GM11168 (cell line): Measurements from ENCODE around the gene TXNDC2.

ENCODE experiments used
- in situ Hi-C: fragments of 300-500 bp; cut with MboI; formaldehyde crosslinking; loops from one replicate; pipeline ENCODE4 v1.12.0; 2022; ENCODE audit warnings: low sequenced_read_pairs; ENCODE audit not compliant: unreplicated experiment

Gene TXNDC2

DNA sequence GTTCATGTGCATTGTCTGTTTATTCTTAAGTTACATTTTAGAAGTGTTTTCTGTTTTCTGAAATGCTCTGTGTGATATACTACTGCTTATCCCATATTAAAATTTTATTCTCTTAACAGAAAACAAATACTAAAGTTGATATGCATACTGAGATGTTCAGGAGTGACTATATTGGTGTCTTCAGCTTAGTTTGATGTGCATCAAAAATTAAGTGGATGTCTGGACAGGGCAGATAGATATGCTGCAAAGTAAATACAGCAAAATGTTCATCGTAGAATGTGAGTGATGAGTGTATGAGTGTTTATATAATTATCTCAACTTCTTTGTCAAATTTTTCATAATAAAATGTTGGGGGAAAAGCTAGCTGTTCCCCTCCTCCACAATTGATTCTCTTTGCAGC is 41.2 kb downstream of the TXNDC2 start:
- in situ Hi-C loops, result no loop called here

DNA sequence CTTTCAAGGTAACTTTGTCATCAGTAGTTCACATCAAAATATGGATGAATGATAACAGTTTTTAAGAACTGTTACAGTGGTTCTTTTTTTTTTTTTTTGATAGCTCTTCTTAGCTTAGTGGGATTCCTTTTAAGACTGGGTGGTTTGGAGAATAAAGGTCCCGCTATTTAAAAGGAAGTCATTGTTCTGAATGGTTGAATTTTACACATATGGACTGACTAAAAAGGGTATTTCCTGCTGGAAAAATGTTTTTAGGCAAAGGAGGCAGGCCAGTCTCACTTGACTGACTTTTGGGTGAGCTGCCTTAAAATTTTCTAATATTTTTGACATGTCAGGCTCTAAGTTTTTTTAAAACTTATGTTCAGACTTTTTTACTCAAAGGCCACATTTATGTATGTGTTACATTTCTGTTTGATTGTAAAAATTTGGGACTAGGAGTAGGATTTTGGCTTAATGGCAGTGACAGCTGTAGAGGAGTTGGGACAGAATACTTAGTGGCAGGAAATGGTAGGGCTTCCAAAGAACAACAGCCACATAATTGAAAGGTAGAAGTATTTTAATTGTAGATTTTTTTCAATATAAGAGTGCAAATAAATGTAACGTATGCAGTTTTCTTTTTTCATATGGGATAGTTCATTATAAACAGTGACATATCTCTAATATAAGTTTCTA is 41.8 kb downstream of the TXNDC2 start:
- in situ Hi-C loops, result no loop called here

DNA sequence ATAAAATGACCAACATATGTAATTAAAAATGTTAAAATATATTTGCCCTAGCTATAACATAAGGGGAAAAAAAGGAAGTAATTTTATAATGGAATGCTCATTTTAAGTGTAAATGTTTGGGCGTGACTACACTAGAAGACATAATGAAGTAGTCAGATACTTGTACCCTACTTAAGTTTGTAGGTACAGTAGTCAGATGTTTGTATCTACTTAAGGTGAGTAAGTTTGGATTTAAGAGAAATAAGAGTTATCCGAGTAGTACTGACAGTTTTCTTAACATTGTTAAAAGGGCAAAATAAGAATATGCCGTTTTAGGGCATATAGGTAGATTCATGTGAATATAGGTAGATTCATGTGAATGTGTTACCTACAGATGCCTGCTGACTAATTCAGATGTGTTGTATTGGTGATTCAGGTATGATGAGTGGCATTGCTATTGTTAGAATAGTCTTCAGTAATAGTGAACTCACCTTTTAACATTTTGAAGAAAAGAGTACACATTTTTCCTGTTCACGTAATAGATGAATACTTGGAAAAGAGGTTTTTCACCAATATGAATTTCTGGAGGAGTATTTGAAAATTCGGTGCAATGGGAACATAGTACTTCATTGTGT is 43.0 kb downstream of the TXNDC2 start:
- in situ Hi-C loops, result no loop called here

DNA sequence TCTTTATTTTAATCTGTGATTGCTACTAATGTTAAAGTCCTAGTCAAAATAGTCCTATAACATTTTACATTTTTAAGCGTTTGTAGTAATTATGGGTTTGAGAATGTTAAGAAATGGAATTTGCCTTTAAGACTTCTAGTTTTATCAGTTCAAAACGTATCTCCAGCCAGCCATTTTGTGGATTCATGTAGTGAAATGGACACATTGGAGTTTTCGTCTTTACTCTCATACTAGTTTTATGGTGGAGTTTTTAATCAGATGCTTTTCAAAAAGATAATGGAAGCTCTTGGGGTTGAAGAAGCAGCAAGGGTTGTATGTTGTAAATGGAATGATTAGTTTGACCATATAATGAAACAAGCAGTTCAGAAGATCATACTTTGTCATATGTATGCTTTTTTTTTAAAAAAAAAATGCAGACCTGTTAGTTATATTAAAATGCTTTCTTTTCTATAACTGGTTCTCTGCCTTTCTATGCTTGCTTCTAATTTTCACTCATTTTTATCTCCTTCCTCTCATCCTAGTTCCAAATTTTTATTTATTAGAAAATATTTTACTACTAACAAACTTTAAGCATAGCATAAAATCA is 44.6 kb downstream of the TXNDC2 start:
- in situ Hi-C loops, result no loop called here

DNA sequence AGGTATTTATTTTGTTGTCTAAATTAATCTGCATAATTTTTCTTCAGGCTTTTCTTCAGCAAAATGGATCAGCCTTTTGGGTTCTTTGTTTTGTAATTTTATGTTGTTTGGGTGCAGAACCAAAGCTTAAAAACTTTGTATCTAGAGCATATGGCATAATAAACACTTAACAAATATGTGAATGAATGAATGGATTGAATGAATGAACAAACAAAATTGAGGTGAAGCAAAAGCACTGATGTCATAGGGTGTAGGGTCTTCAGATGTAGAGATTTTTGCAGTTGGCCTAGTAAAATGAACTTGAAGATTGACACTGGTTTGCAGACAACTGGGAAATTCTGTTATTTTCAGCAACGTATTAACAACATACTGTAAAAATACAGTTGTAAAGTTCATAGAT is 45.4 kb downstream of the TXNDC2 start:
- in situ Hi-C loops, result no loop called here

DNA sequence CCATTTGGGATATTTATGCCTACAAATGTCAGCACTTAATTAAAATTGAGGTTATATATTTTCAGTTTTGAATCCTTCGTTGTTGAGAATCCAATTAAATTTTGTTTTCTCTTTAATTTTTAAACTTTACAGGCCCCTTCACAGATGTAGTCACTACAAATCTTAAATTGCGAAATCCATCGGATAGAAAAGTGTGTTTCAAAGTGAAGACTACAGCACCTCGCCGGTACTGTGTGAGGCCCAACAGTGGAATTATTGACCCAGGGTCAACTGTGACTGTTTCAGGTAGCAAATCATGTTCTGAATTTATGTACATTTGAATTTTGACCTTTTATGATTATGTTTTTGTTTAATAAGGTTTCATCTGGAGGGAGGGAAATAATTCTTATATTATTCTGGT is 45.9 kb downstream of the TXNDC2 start:
- in situ Hi-C loops, result no loop called here

DNA sequence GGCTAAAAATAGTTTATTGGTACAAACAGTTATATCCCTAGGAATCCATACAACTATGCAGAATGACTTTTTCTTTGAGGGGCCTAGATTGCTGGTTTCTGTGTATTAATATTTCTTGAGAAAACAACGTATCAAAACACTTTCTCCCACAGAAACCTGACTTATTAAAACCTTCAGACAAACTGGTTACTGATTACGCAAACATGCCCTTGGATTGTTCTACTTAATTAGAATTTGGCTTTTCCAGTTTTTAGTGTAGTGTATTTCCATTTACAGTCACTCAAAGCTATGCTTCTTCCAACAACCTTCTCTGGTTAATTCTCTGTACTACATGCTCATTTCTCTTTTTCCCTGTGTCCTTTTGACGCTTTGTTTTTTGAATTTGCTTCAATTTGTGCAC is 48.1 kb downstream of the TXNDC2 start:
- in situ Hi-C loops, result no loop called here

DNA sequence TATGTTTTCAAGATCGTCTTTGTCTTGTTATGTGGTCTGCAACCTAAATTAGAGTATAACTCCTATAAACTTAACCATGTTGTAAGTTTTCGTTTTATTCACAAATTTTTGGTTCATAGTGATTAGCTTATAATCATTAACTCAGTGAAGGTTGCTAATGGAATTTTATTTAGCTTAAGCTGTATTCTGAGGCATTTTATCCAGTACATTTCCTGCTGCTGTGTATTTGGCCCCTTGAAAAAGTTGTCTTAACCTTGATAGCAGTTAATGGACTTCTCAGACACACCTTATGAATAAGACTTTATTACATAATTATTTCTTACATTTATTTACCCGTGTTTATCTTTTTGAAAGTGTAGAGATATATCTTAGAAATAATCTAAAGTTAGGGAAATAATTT is 48.5 kb downstream of the TXNDC2 start:
- in situ Hi-C loops, result no loop called here
